Measurements from ENCODE around the gene MRPL12. TPM values are rescaled to one million over a fixed set of nuclear protein-coding genes. Genes with fewer than 3 reads are reported as not detected.

Gene MRPL12
- total RNA-seq, 2 experiments from 2014 or later: 97.7 to 102 TPM

GRCh38 chr17:81695211-81695610, 8.0 kb upstream of the MRPL12 start:
- intact Hi-C loops (cut with micrococcal nuclease): no loop called here
- H3K4me3 Mint-ChIP-seq: no peak overlapping the region
- peaks cover 19% of the 10 kb centered on the region for H3K36me3 Mint-ChIP-seq (ENCODE audit: low read depth)
- H3K4me1 Mint-ChIP-seq (ENCODE audit: low read depth): no peaks in the 10 kb centered on the region
- no peaks in the 10 kb centered on the region for H3K27me3 Mint-ChIP-seq (ENCODE audit: low read depth)
- H3K9me3 Mint-ChIP-seq: no peaks in the 10 kb centered on the region
- no peak for DNase-seq
- CTCF ChIA-PET: no interaction called here
- H3K27ac Mint-ChIP-seq: no peak overlapping the region

GRCh38 chr17:81695801-81696200, 7.4 kb upstream of the MRPL12 start:
- H3K4me1 Mint-ChIP-seq (ENCODE audit: low read depth): peaks cover 3% of the 10 kb centered on the region
- no peak overlapping the region for H3K4me3 Mint-ChIP-seq
- no peaks in the 10 kb centered on the region for H3K9me3 Mint-ChIP-seq
- H3K27me3 Mint-ChIP-seq (ENCODE audit: low read depth): no peaks in the 10 kb centered on the region
- CTCF ChIA-PET: no interaction called here
- H3K27ac Mint-ChIP-seq: no peak overlapping the region
- no peak for DNase-seq
- intact Hi-C loops (cut with micrococcal nuclease): no loop called here
- H3K36me3 Mint-ChIP-seq (ENCODE audit: low read depth): peaks cover 20% of the 10 kb centered on the region

- intact Hi-C loops (cut with micrococcal nuclease): no loop called here
- CTCF ChIA-PET: no interaction called here
- Mint-ChIP-seq H3K27ac (no peak overlapping the region), H3K27me3 (ENCODE audit: low read depth) (no peaks in the 10 kb centered on the region), H3K4me1 (ENCODE audit: low read depth) (peaks cover 8% of the 10 kb centered on the region), H3K4me3 (no peak overlapping the region), H3K36me3 (ENCODE audit: low read depth) (peaks cover 22% of the 10 kb centered on the region), H3K9me3 (no peaks in the 10 kb centered on the region)
- DNase-seq: no peak
These were observed 6.8 kb upstream of the MRPL12 start for GRCh38 chr17:81696218-81696941.

- intact Hi-C loops (cut with micrococcal nuclease): no loop called here
- Mint-ChIP-seq H3K36me3 (ENCODE audit: low read depth) (peaks cover 24% of the 10 kb centered on the region), H3K9me3 (no peaks in the 10 kb centered on the region), H3K4me3 (no peak overlapping the region), H3K27ac (no peak overlapping the region), H3K27me3 (ENCODE audit: low read depth) (no peaks in the 10 kb centered on the region), H3K4me1 (ENCODE audit: low read depth) (peaks cover 18% of the 10 kb centered on the region)
- DNase-seq: no peak
- CTCF ChIA-PET: no interaction called here
These were observed 5.7 kb upstream of the MRPL12 start for GRCh38 chr17:81697261-81698044.

- Mint-ChIP-seq H3K4me3 (no peak overlapping the region), H3K36me3 (ENCODE audit: low read depth) (peaks cover 41% of the 10 kb centered on the region), H3K9me3 (no peaks in the 10 kb centered on the region), H3K4me1 (ENCODE audit: low read depth) (peaks cover 30% of the 10 kb centered on the region), H3K27me3 (ENCODE audit: low read depth) (no peaks in the 10 kb centered on the region), H3K27ac (no peak overlapping the region)
- intact Hi-C loops (cut with micrococcal nuclease): loop anchor here (5.0 kb wide), 1 partner anchor 148 kb away; the partner anchor contains the start of gene FAAP100
- no peak for DNase-seq
- CTCF ChIA-PET: interaction anchor here (0.6 kb wide), 1 partner anchor 370 kb away, joined by 3 read pairs; no protein-coding TSS in a partner anchor
These were observed 2.5 kb upstream of the MRPL12 start for GRCh38 chr17:81700353-81701287.

- H3K27me3 Mint-ChIP-seq (ENCODE audit: low read depth): no peaks in the 10 kb centered on the region
- H3K9me3 Mint-ChIP-seq: no peaks in the 10 kb centered on the region
- peak; percentile 30 for DNase-seq
- intact Hi-C loops (cut with micrococcal nuclease): loop anchor here (5.0 kb wide), 1 partner anchor 149 kb away; the partner anchor contains the start of gene FAAP100
- H3K4me1 Mint-ChIP-seq (ENCODE audit: low read depth): peaks cover 35% of the 10 kb centered on the region
- peaks cover 48% of the 10 kb centered on the region for H3K36me3 Mint-ChIP-seq (ENCODE audit: low read depth)
- peak overlapping the region; percentile 95 for H3K4me3 Mint-ChIP-seq
- CTCF ChIA-PET: interaction anchor here (1.0 to 1.3 kb wide), 2 partner anchors 25 to 36 kb away, joined by 3 to 5 read pairs; no protein-coding TSS in a partner anchor
- H3K27ac Mint-ChIP-seq: no peak overlapping the region
These were observed 1.7 kb upstream of the MRPL12 start for GRCh38 chr17:81701288-81702071.

GRCh38 chr17:81703747-81704654, 834 bp downstream of the MRPL12 start:
- H3K27ac Mint-ChIP-seq: peak overlapping the region; percentile 77
- no peaks in the 10 kb centered on the region for H3K27me3 Mint-ChIP-seq (ENCODE audit: low read depth)
- H3K36me3 Mint-ChIP-seq (ENCODE audit: low read depth): peaks cover 42% of the 10 kb centered on the region
- peak overlapping the region; percentile 77 for H3K4me3 Mint-ChIP-seq
- intact Hi-C loops (cut with micrococcal nuclease): loop anchor here (1.0 to 5.0 kb wide), 3 partner anchors 21 to 192 kb away; partner anchors contain the start of genes ACTG1, ARL16 and FAAP100
- CTCF ChIA-PET: no interaction called here
- no peaks in the 10 kb centered on the region for H3K9me3 Mint-ChIP-seq
- peaks cover 40% of the 10 kb centered on the region for H3K4me1 Mint-ChIP-seq (ENCODE audit: low read depth)
- DNase-seq: peak; percentile 31

GRCh38 chr17:81705518-81706231, 2.5 kb downstream of the MRPL12 start:
- peaks cover 43% of the 10 kb centered on the region for H3K36me3 Mint-ChIP-seq (ENCODE audit: low read depth)
- no peak for DNase-seq
- no peaks in the 10 kb centered on the region for H3K9me3 Mint-ChIP-seq
- intact Hi-C loops (cut with micrococcal nuclease): no loop called here
- CTCF ChIA-PET: no interaction called here
- peak overlapping the region; percentile 46 for H3K27ac Mint-ChIP-seq
- peak overlapping the region; percentile 34 for H3K4me3 Mint-ChIP-seq
- peaks cover 49% of the 10 kb centered on the region for H3K4me1 Mint-ChIP-seq (ENCODE audit: low read depth)
- H3K27me3 Mint-ChIP-seq (ENCODE audit: low read depth): no peaks in the 10 kb centered on the region

GRCh38 chr17:81706232-81706611, 3.1 kb downstream of the MRPL12 start:
- Mint-ChIP-seq H3K4me1 (ENCODE audit: low read depth) (peaks cover 49% of the 10 kb centered on the region), H3K27ac (peak overlapping the region; percentile 46), H3K4me3 (peak overlapping the region; percentile 34), H3K36me3 (ENCODE audit: low read depth) (peaks cover 42% of the 10 kb centered on the region), H3K9me3 (no peaks in the 10 kb centered on the region), H3K27me3 (ENCODE audit: low read depth) (no peaks in the 10 kb centered on the region)
- intact Hi-C loops (cut with micrococcal nuclease): no loop called here
- DNase-seq: no peak
- CTCF ChIA-PET: no interaction called here

GRCh38 chr17:81706757-81707624, 3.8 kb downstream of the MRPL12 start:
- Mint-ChIP-seq H3K36me3 (ENCODE audit: low read depth) (peaks cover 38% of the 10 kb centered on the region), H3K4me1 (ENCODE audit: low read depth) (peaks cover 44% of the 10 kb centered on the region), H3K4me3 (no peak overlapping the region), H3K27me3 (ENCODE audit: low read depth) (no peaks in the 10 kb centered on the region), H3K27ac (no peak overlapping the region), H3K9me3 (no peaks in the 10 kb centered on the region)
- no peak for DNase-seq
- CTCF ChIA-PET: no interaction called here
- intact Hi-C loops (cut with micrococcal nuclease): no loop called here
